ENCODE results near the gene UBXN2A.
"Not testable (repeated sequence)": the region's sequence is repeated elsewhere in the genome, so short reads cannot be mapped to it uniquely, and the experiment has no call there.

Gene UBXN2A

GRCh38 chr2:23924589-23925359 is 15.5 kb upstream of the UBXN2A start:
- Mint-ChIP-seq H3K27ac (no peak overlapping the region), H3K36me3 (ENCODE audit: low read depth) (peaks cover 7% of the 10 kb centered on the region), H3K9me3 (no peaks in the 10 kb centered on the region), H3K4me3 (peak overlapping the region; percentile 98), H3K27me3 (ENCODE audit: low read depth) (no peaks in the 10 kb centered on the region), H3K4me1 (ENCODE audit: low read depth) (peaks cover 26% of the 10 kb centered on the region)
- no peak for DNase-seq (ENCODE audit: low spot score)

GRCh38 chr2:23925702-23926289 is 14.5 kb upstream of the UBXN2A start:
- Mint-ChIP-seq H3K4me1 (ENCODE audit: low read depth) (peaks cover 22% of the 10 kb centered on the region), H3K27ac (peak overlapping the region; percentile 100), H3K9me3 (no peaks in the 10 kb centered on the region), H3K36me3 (ENCODE audit: low read depth) (peaks cover 7% of the 10 kb centered on the region), H3K27me3 (ENCODE audit: low read depth) (no peaks in the 10 kb centered on the region), H3K4me3 (peak overlapping the region; percentile 98)
- peak; percentile 71 for DNase-seq (ENCODE audit: low spot score)

- Mint-ChIP-seq H3K4me1 (ENCODE audit: low read depth) (peaks cover 22% of the 10 kb centered on the region), H3K36me3 (ENCODE audit: low read depth) (peaks cover 7% of the 10 kb centered on the region), H3K27me3 (ENCODE audit: low read depth) (no peaks in the 10 kb centered on the region), H3K4me3 (peak overlapping the region; percentile 98), H3K27ac (peak overlapping the region; percentile 100), H3K9me3 (no peaks in the 10 kb centered on the region)
- DNase-seq (ENCODE audit: low spot score) = no peak
Observed at GRCh38 chr2:23926290-23926749, 13.9 kb upstream of the UBXN2A start.

GRCh38 chr2:23926750-23927571 is 13.3 kb upstream of the UBXN2A start, which contains the start of gene ATAD2B:
Gene ATAD2B, minus strand, starts transcription at chr2:23927123. Its CDS starts 353 bp downstream, at chr2:23926770.
- Mint-ChIP-seq H3K4me3 (peak within 1 kb of the TSS; percentile 98), H3K9me3 (no peaks in the 10 kb centered on the region), H3K27ac (peak within 1 kb of the TSS; percentile 100), H3K27me3 (ENCODE audit: low read depth) (no peaks in the 10 kb centered on the region), H3K36me3 (ENCODE audit: low read depth) (peaks cover 7% of the 10 kb centered on the region), H3K4me1 (ENCODE audit: low read depth) (peaks cover 21% of the 10 kb centered on the region)
- DNase-seq (ENCODE audit: low spot score) = peak; percentile 96

- no peak overlapping the region for H3K27ac Mint-ChIP-seq
- H3K27me3 Mint-ChIP-seq (ENCODE audit: low read depth) = peaks cover 9% of the 10 kb centered on the region
- no peaks in the 10 kb centered on the region for H3K36me3 Mint-ChIP-seq (ENCODE audit: low read depth)
- H3K9me3 Mint-ChIP-seq = no peaks in the 10 kb centered on the region
- no peak for DNase-seq (ENCODE audit: low spot score)
- H3K4me1 Mint-ChIP-seq (ENCODE audit: low read depth) = peaks cover 4% of the 10 kb centered on the region
- no peak overlapping the region for H3K4me3 Mint-ChIP-seq
Observed at GRCh38 chr2:23934259-23934658, 6.0 kb upstream of the UBXN2A start.

GRCh38 chr2:23940718-23941620 is 706 bp downstream of the UBXN2A start:
- H3K4me3 Mint-ChIP-seq = peak overlapping the region; percentile 95
- peaks cover 11% of the 10 kb centered on the region for H3K36me3 Mint-ChIP-seq (ENCODE audit: low read depth)
- H3K27me3 Mint-ChIP-seq (ENCODE audit: low read depth) = peaks cover 11% of the 10 kb centered on the region
- peaks cover 28% of the 10 kb centered on the region for H3K4me1 Mint-ChIP-seq (ENCODE audit: low read depth)
- H3K27ac Mint-ChIP-seq = peak overlapping the region; percentile 95
- no peak for DNase-seq (ENCODE audit: low spot score)
- no peaks in the 10 kb centered on the region for H3K9me3 Mint-ChIP-seq

GRCh38 chr2:23941644-23942043 is 1.4 kb downstream of the UBXN2A start:
- no peak for DNase-seq (ENCODE audit: low spot score)
- peaks cover 11% of the 10 kb centered on the region for H3K36me3 Mint-ChIP-seq (ENCODE audit: low read depth)
- H3K27ac Mint-ChIP-seq = no peak overlapping the region
- H3K27me3 Mint-ChIP-seq (ENCODE audit: low read depth) = peaks cover 11% of the 10 kb centered on the region
- peaks cover 28% of the 10 kb centered on the region for H3K4me1 Mint-ChIP-seq (ENCODE audit: low read depth)
- H3K9me3 Mint-ChIP-seq = no peaks in the 10 kb centered on the region
- peak overlapping the region; percentile 31 for H3K4me3 Mint-ChIP-seq

- no peak for DNase-seq (ENCODE audit: low spot score)
- Mint-ChIP-seq H3K9me3 (no peaks in the 10 kb centered on the region), H3K4me3 (no peak overlapping the region), H3K27ac (no peak overlapping the region), H3K27me3 (ENCODE audit: low read depth) (peaks cover 7% of the 10 kb centered on the region), H3K36me3 (ENCODE audit: low read depth) (peaks cover 15% of the 10 kb centered on the region), H3K4me1 (ENCODE audit: low read depth) (peaks cover 29% of the 10 kb centered on the region)
Observed at GRCh38 chr2:23943666-23944065, 3.4 kb downstream of the UBXN2A start.

GRCh38 chr2:23944527-23944926 is 4.3 kb downstream of the UBXN2A start:
- Mint-ChIP-seq H3K4me3 (no peak overlapping the region), H3K36me3 (ENCODE audit: low read depth) (peaks cover 15% of the 10 kb centered on the region), H3K27ac (no peak overlapping the region), H3K27me3 (ENCODE audit: low read depth) (no peaks in the 10 kb centered on the region), H3K9me3 (no peaks in the 10 kb centered on the region), H3K4me1 (ENCODE audit: low read depth) (peaks cover 23% of the 10 kb centered on the region)
- DNase-seq (ENCODE audit: low spot score) = no peak

- DNase-seq (ENCODE audit: low spot score) = no peak
- Mint-ChIP-seq H3K4me1 (ENCODE audit: low read depth) (peaks cover 23% of the 10 kb centered on the region), H3K36me3 (ENCODE audit: low read depth) (peaks cover 15% of the 10 kb centered on the region), H3K27me3 (ENCODE audit: low read depth) (no peaks in the 10 kb centered on the region), H3K4me3 (no peak overlapping the region), H3K9me3 (no peaks in the 10 kb centered on the region), H3K27ac (no peak overlapping the region)
Observed at GRCh38 chr2:23944976-23945375, 4.7 kb downstream of the UBXN2A start.

- DNase-seq (ENCODE audit: low spot score) = no peak
- H3K9me3 Mint-ChIP-seq = no peaks in the 10 kb centered on the region
- H3K27me3 Mint-ChIP-seq (ENCODE audit: low read depth) = no peaks in the 10 kb centered on the region
- peaks cover 14% of the 10 kb centered on the region for H3K4me1 Mint-ChIP-seq (ENCODE audit: low read depth)
- no peak overlapping the region for H3K4me3 Mint-ChIP-seq
- H3K27ac Mint-ChIP-seq = no peak overlapping the region
- peaks cover 12% of the 10 kb centered on the region for H3K36me3 Mint-ChIP-seq (ENCODE audit: low read depth)
Observed at GRCh38 chr2:23947350-23947749, 7.1 kb downstream of the UBXN2A start.

GRCh38 chr2:23952558-23952957 is 12.3 kb downstream of the UBXN2A start:
- not testable (repeated sequence) for H3K27me3 Mint-ChIP-seq (ENCODE audit: low read depth); H3K4me3 Mint-ChIP-seq; H3K36me3 Mint-ChIP-seq (ENCODE audit: low read depth); DNase-seq (ENCODE audit: low spot score); H3K9me3 Mint-ChIP-seq; H3K4me1 Mint-ChIP-seq (ENCODE audit: low read depth); H3K27ac Mint-ChIP-seq

- DNase-seq (ENCODE audit: low spot score) = no peak
- Mint-ChIP-seq H3K27ac (no peak overlapping the region), H3K27me3 (ENCODE audit: low read depth) (no peaks in the 10 kb centered on the region), H3K4me3 (no peak overlapping the region), H3K36me3 (ENCODE audit: low read depth) (no peaks in the 10 kb centered on the region), H3K4me1 (ENCODE audit: low read depth) (peaks cover 3% of the 10 kb centered on the region), H3K9me3 (no peaks in the 10 kb centered on the region)
Observed at GRCh38 chr2:23953625-23954024, 13.4 kb downstream of the UBXN2A start.
